ENCODE measurements around the gene DLGAP1.

DNA sequence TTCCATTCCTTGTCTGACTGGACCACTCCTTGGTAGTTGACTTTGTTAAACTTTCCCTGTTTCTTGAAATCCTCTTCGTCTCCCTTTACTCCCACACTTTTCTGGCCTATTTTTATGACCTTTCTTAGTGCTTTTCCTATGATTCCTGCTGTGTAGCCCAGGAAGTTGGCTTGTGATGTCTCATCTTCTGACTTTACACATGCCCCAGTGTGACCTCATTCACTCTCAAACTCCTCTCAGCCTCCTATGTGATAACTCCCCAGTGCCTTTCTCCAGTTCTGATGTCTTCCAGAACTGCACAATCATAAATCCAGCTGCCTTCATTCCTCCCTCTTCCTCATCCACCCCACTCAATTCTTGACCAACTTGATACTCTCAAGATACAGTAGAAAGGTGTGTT, 597.6 kb downstream of the DLGAP1 start:
- TF ChIP-seq ZNF221 (tag by site-specific recombination; IDR thresholded peaks at IDR 0.05; ENCODE audit: borderline replicate concordance): no peak
- TF ChIP-seq, protein P1, sequence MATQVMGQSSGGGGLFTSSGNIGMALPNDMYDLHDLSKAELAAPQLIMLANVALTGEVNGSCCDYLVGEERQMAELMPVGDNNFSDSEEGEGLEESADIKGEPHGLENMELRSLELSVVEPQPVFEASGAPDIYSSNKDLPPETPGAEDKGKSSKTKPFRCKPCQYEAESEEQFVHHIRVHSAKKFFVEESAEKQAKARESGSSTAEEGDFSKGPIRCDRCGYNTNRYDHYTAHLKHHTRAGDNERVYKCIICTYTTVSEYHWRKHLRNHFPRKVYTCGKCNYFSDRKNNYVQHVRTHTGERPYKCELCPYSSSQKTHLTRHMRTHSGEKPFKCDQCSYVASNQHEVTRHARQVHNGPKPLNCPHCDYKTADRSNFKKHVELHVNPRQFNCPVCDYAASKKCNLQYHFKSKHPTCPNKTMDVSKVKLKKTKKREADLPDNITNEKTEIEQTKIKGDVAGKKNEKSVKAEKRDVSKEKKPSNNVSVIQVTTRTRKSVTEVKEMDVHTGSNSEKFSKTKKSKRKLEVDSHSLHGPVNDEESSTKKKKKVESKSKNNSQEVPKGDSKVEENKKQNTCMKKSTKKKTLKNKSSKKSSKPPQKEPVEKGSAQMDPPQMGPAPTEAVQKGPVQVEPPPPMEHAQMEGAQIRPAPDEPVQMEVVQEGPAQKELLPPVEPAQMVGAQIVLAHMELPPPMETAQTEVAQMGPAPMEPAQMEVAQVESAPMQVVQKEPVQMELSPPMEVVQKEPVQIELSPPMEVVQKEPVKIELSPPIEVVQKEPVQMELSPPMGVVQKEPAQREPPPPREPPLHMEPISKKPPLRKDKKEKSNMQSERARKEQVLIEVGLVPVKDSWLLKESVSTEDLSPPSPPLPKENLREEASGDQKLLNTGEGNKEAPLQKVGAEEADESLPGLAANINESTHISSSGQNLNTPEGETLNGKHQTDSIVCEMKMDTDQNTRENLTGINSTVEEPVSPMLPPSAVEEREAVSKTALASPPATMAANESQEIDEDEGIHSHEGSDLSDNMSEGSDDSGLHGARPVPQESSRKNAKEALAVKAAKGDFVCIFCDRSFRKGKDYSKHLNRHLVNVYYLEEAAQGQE (tag by site-specific recombination; IDR thresholded peaks at IDR 0.05): no peak
- TF ChIP-seq, protein P2, sequence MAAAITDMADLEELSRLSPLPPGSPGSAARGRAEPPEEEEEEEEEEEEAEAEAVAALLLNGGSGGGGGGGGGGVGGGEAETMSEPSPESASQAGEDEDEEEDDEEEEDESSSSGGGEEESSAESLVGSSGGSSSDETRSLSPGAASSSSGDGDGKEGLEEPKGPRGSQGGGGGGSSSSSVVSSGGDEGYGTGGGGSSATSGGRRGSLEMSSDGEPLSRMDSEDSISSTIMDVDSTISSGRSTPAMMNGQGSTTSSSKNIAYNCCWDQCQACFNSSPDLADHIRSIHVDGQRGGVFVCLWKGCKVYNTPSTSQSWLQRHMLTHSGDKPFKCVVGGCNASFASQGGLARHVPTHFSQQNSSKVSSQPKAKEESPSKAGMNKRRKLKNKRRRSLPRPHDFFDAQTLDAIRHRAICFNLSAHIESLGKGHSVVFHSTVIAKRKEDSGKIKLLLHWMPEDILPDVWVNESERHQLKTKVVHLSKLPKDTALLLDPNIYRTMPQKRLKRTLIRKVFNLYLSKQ (tag by site-specific recombination; IDR thresholded peaks at IDR 0.05; ENCODE audit: borderline replicate concordance): no peak
